CD4-positive, CD25-positive, alpha-beta regulatory T cell (primary cell): ENCODE data around the gene THSD7A. TPM values are rescaled to one million over a fixed set of nuclear protein-coding genes. Genes with fewer than 3 reads are reported as not detected.

Experiments
- ATAC-seq, 2 donors: fragments of 150-1000 bp; cut with Tn5 transposase; one replicate each; pipeline ENCODE4 v1.10.0; 2021; ENCODE audit warnings: low read depth in 2 of 2, moderate number of reproducible peaks in 2 of 2, moderate library complexity in 1 of 2
- DNase-seq, 3 donors: peaks; one replicate each; pipeline versions ENCODE4 v3.0.0 to v3.0.0-alpha.2; 2012 to 2022; ENCODE audit warnings: mixed read lengths in 1 of 3
- H3K27ac ChIP-seq: one replicate; pipeline ENCODE4 v1.7.0; 2013; ENCODE audit warnings: mild to moderate bottlenecking, low read length; ENCODE audit not compliant: insufficient read depth, poor library complexity, severe bottlenecking
- H3K27me3 ChIP-seq: one replicate; pipeline ENCODE4 v1.7.0; 2013; ENCODE audit warnings: low read length; ENCODE audit not compliant: control insufficient read depth, insufficient read depth
- H3K36me3 ChIP-seq: one replicate; pipeline ENCODE4 v1.7.0; 2013; ENCODE audit warnings: mild to moderate bottlenecking, low read length, moderate library complexity; ENCODE audit not compliant: control insufficient read depth, insufficient read depth
- H3K4me1 ChIP-seq: 2 replicates; pipeline ENCODE4 v1.7.0; 2013; ENCODE audit warnings: mild to moderate bottlenecking, low read length; ENCODE audit not compliant: insufficient read depth, control insufficient read depth, poor library complexity, severe bottlenecking
- H3K4me3 ChIP-seq: one replicate; pipeline ENCODE4 v1.7.0; 2013; ENCODE audit warnings: low read depth, mild to moderate bottlenecking, low read length, moderate library complexity
- H3K9me3 ChIP-seq, 2 experiments: 1 replicate in 1 of 2; 2 replicates in 1 of 2; pipeline ENCODE4 v1.7.0; 2013; ENCODE audit warnings: low read length in 2 of 2, mild to moderate bottlenecking in 1 of 2, moderate library complexity in 1 of 2; ENCODE audit not compliant: control insufficient read depth in 2 of 2
- H3K27ac Mint-ChIP-seq, 3 donors: one replicate each; pipeline ENCODE4 v1.8.0; 2020 to 2022; ENCODE audit warnings: mild to moderate bottlenecking in 3 of 3, mixed read lengths in 3 of 3, moderate library complexity in 2 of 3
- H3K27me3 Mint-ChIP-seq: one replicate; pipeline ENCODE4 v1.8.0; 2022; ENCODE audit warnings: mild to moderate bottlenecking, mixed read lengths
- H3K36me3 Mint-ChIP-seq: one replicate; pipeline ENCODE4 v1.8.0; 2020; ENCODE audit warnings: mixed read lengths
- H3K4me1 Mint-ChIP-seq, 4 donors: one replicate each; pipeline ENCODE4 v1.8.0; 2020 to 2022; ENCODE audit warnings: mixed read lengths in 4 of 4, mild to moderate bottlenecking in 1 of 4
- H3K4me3 Mint-ChIP-seq, 4 donors: one replicate each; pipeline ENCODE4 v1.8.0; 2020 to 2022; ENCODE audit warnings: mild to moderate bottlenecking in 4 of 4, mixed read lengths in 4 of 4, moderate library complexity in 3 of 4
- H3K9me3 Mint-ChIP-seq, 7 donors: one replicate each; pipeline ENCODE4 v1.8.0; 2020 to 2022; ENCODE audit warnings: mixed read lengths in 7 of 7, mild to moderate bottlenecking in 3 of 7, moderate library complexity in 2 of 7
- polyA plus RNA-seq, 4 donors: library from polyadenylated mRNA; unstranded; fragments of 300-500 nt; fragmentation: Illumina TruSeq; gene quantifications; one replicate each; pipeline ENCODE4 v1.2.3, GENCODE V29; 2021
- total RNA-seq: library from RNA; stranded (reverse); gene quantifications from one replicate; pipeline ENCODE4 v1.2.3, GENCODE V29; 2022

THSD7A gene
- total and polyA plus RNA-seq, 5 donors from 2014 or later = 0.02 TPM; not detected in 4

DNA sequence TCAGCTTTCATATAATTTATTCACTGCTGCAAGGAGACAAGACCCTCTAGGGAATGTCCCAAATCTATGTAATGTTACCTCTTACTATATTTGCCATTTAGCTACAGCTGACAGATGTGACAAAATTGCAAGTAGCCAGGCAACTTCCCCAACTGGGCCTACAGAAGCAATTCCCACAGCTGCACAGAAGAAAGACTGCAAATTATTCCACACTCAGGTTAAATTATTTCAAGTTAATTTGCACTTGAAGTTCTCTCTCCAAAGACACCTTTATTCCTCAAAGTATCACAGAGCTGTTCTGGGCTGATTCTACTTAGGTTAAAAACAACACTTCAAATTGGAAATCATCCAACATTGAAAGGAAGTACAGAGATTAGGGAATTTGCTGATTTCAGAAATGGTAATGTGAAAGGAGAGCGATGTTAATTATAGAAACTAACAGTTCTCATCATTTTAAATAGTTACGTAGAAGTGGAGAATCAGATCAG is 133.6 kb downstream of the THSD7A start:
- no peaks in the 10 kb centered on the region for H3K36me3 ChIP-seq
- H3K4me1 Mint-ChIP-seq = no peaks in the 10 kb centered on the region
- no peak overlapping the region for H3K4me3 ChIP-seq
- no peaks in the 10 kb centered on the region for H3K36me3 Mint-ChIP-seq
- no peaks in the 10 kb centered on the region for H3K4me1 ChIP-seq
- no peak overlapping the region for H3K27ac Mint-ChIP-seq
- H3K4me3 Mint-ChIP-seq = no peak overlapping the region
- DNase-seq = no peak
- ATAC-seq = no peak
- peaks cover 0 to 3% (median 2%) of the 10 kb centered on the region in 7 donors for H3K9me3 Mint-ChIP-seq
- H3K27me3 ChIP-seq = no peaks in the 10 kb centered on the region
- no peaks in the 10 kb centered on the region for H3K27me3 Mint-ChIP-seq
- no peak overlapping the region for H3K27ac ChIP-seq
- H3K9me3 ChIP-seq = no peaks in the 10 kb centered on the region

DNA sequence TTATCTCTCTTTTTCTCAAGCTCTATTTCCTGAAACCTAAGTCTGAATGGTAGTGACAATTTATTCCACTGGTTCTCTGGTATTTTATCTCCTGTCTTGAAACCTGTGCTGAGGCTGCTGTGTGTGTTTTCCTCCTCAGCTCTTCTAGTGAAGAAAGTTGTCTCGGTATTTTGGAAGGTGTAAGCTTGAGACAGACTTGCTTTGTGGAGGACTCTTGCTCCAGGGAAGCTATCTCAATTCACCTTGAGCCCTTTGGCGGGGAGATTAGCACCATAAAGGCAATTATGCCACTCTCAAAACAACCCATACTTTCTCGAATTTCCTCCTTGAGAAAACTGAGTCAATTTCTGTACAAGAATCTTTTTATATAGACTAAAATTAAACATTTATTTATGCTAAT is 141.6 kb downstream of the THSD7A start:
- no peaks in the 10 kb centered on the region for H3K4me1 Mint-ChIP-seq
- H3K36me3 ChIP-seq = no peaks in the 10 kb centered on the region
- no peak overlapping the region for H3K4me3 ChIP-seq
- no peak overlapping the region for H3K27ac Mint-ChIP-seq
- H3K27ac ChIP-seq = no peak overlapping the region
- H3K36me3 Mint-ChIP-seq = no peaks in the 10 kb centered on the region
- peaks cover 0 to 7% (median 2%) of the 10 kb centered on the region in 7 donors for H3K9me3 Mint-ChIP-seq
- no peak overlapping the region for H3K4me3 Mint-ChIP-seq
- H3K9me3 ChIP-seq = no peaks in the 10 kb centered on the region
- H3K4me1 ChIP-seq = no peaks in the 10 kb centered on the region
- ATAC-seq (no peak), DNase-seq (no peak)
- no peaks in the 10 kb centered on the region for H3K27me3 Mint-ChIP-seq
- no peaks in the 10 kb centered on the region for H3K27me3 ChIP-seq

DNA sequence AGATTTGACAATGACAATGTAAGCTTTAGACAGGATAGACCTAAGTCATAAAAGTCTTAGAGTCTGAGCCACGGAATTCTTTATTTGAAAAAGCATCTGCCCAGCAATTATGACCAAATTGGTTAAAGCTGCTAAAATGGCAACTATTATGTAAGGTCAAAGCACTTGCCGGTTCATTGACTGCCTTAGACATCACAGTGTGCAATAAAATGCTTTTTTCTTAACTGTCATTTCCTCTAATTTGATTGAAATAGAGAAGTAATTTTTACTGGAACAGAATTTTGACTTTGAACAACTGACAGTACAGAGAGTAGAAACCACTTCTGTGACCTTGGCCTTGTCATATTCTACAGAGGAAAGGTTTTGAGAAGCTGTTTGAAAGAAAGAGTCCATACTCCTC is 142.9 kb downstream of the THSD7A start:
- Mint-ChIP-seq H3K9me3 (peaks cover 0 to 13% (median 4%) of the 10 kb centered on the region in 7 donors), H3K27ac (no peak overlapping the region), H3K4me3 (no peak overlapping the region), H3K36me3 (no peaks in the 10 kb centered on the region), H3K27me3 (no peaks in the 10 kb centered on the region), H3K4me1 (no peaks in the 10 kb centered on the region)
- H3K36me3 ChIP-seq = no peaks in the 10 kb centered on the region
- DNase-seq (no peak), ATAC-seq (no peak)
- H3K27me3 ChIP-seq = no peaks in the 10 kb centered on the region
- H3K4me1 ChIP-seq = no peaks in the 10 kb centered on the region
- H3K27ac ChIP-seq = no peak overlapping the region
- no peak overlapping the region for H3K4me3 ChIP-seq
- no peaks in the 10 kb centered on the region for H3K9me3 ChIP-seq

DNA sequence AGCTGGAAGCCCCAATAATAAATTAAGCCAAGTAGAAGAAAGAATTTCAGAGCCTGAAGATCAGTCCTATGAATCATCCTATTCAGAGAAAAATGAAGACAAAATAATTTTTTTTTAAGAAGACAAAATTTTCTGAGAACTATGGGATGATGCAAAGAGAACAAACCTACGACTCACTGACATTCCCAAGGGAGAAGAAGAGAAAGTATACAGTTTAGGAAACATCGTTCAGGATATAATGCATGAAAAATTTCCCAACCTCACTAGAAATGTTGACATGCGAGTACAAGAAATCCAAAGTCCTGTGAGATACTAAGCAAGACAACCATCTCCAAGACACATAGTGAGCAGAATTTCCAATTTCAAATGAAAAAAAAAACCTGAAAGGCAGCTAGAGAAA is 150.5 kb downstream of the THSD7A start:
- H3K9me3 Mint-ChIP-seq = peaks cover 7 to 34% (median 15%) of the 10 kb centered on the region in 7 donors
- Histone ChIP-seq H3K4me3 (no peak overlapping the region), H3K4me1 (no peaks in the 10 kb centered on the region), H3K27me3 (no peaks in the 10 kb centered on the region), H3K27ac (no peak overlapping the region), H3K36me3 (no peaks in the 10 kb centered on the region), H3K9me3 (no peaks in the 10 kb centered on the region)
- no peak for DNase-seq
- H3K27ac Mint-ChIP-seq = no peak overlapping the region
- no peak for ATAC-seq
- H3K27me3 Mint-ChIP-seq = no peaks in the 10 kb centered on the region
- H3K36me3 Mint-ChIP-seq = no peaks in the 10 kb centered on the region
- no peaks in the 10 kb centered on the region for H3K4me1 Mint-ChIP-seq
- H3K4me3 Mint-ChIP-seq = no peak overlapping the region

DNA sequence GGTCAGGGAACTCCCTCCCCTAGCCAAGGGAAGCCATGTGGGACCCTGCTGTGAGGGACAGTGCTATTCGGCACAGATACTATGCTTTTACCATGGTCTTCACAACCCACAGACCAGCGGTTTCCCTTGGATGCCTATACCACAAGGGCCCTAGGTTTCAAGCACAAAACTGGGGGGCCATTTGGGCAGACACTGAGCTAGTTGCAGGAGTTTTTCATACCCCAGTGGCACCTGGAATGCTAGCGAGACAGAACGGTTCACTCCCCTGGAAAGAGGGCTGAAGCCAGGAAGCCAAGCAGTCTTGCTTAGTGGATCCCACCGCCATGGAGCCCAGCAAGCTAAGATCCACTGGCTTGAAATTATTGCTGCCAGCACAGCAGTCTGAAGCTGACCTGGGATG is 156.8 kb downstream of the THSD7A start:
- no peak for DNase-seq
- Histone ChIP-seq H3K9me3 (peaks cover 0 to 9% of the 10 kb centered on the region in 2 experiments), H3K4me3 (no peak overlapping the region), H3K36me3 (no peaks in the 10 kb centered on the region), H3K27me3 (no peaks in the 10 kb centered on the region), H3K4me1 (no peaks in the 10 kb centered on the region), H3K27ac (no peak overlapping the region)
- Mint-ChIP-seq H3K4me1 (no peaks in the 10 kb centered on the region), H3K27me3 (no peaks in the 10 kb centered on the region), H3K36me3 (no peaks in the 10 kb centered on the region), H3K4me3 (no peak overlapping the region), H3K27ac (no peak overlapping the region), H3K9me3 (peaks cover 4 to 28% (median 9%) of the 10 kb centered on the region in 7 donors)
- no peak for ATAC-seq

DNA sequence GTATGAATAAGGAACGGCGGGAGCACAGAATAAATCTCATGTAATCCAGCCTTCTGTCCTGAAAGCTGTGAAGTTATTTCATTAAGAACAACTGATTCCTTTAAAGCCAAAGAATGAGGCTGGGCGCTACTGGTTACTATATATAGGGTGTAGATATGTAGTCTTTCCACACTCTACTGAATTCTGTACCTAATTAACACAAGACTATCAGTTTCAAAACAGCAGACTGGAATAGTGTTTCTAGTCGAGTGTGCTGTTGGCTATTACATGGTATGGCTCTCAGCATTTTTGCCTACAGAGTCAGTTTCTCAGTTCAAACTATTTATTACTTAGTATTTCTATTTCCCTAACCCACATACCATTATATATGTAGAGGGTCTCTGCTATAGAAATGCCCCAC is 163.3 kb downstream of the THSD7A start:
- H3K27me3 Mint-ChIP-seq = no peaks in the 10 kb centered on the region
- H3K4me1 Mint-ChIP-seq = no peaks in the 10 kb centered on the region
- ATAC-seq = no peak
- no peak overlapping the region for H3K4me3 ChIP-seq
- H3K9me3 ChIP-seq = peaks cover 0 to 4% of the 10 kb centered on the region in 2 experiments
- H3K4me1 ChIP-seq = no peaks in the 10 kb centered on the region
- no peak for DNase-seq
- H3K9me3 Mint-ChIP-seq = peaks cover 0 to 5% (median 0%) of the 10 kb centered on the region in 7 donors
- no peaks in the 10 kb centered on the region for H3K36me3 Mint-ChIP-seq
- no peak overlapping the region for H3K27ac Mint-ChIP-seq
- no peaks in the 10 kb centered on the region for H3K36me3 ChIP-seq
- H3K27ac ChIP-seq = no peak overlapping the region
- no peaks in the 10 kb centered on the region for H3K27me3 ChIP-seq
- H3K4me3 Mint-ChIP-seq = no peak overlapping the region

DNA sequence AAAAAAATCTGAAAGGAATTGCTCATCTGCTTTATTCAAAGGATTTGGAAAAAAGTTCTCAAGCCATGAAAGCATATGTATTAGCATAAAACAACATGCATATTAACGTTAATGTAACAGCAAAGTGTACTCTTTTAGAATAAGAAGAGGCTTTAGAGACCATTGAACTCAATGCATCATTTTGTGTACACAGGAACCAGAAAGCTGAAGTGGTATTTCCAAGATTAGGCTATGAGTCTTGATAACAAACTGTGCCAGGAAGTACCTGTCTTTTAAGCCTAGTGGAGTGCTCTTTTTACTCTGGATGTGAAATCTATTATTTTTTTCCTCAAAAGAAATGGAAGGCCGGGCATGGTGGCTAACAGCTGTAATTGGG is 164.2 kb downstream of the THSD7A start:
- Mint-ChIP-seq H3K27me3 (no peaks in the 10 kb centered on the region), H3K9me3 (peaks cover 0 to 5% (median 0%) of the 10 kb centered on the region in 7 donors), H3K4me3 (no peak overlapping the region), H3K27ac (no peak overlapping the region), H3K36me3 (no peaks in the 10 kb centered on the region), H3K4me1 (no peaks in the 10 kb centered on the region)
- H3K27ac ChIP-seq = no peak overlapping the region
- no peaks in the 10 kb centered on the region for H3K36me3 ChIP-seq
- H3K27me3 ChIP-seq = no peaks in the 10 kb centered on the region
- ATAC-seq (no peak), DNase-seq (no peak)
- H3K4me3 ChIP-seq = no peak overlapping the region
- H3K4me1 ChIP-seq = no peaks in the 10 kb centered on the region
- no peaks in the 10 kb centered on the region for H3K9me3 ChIP-seq

DNA sequence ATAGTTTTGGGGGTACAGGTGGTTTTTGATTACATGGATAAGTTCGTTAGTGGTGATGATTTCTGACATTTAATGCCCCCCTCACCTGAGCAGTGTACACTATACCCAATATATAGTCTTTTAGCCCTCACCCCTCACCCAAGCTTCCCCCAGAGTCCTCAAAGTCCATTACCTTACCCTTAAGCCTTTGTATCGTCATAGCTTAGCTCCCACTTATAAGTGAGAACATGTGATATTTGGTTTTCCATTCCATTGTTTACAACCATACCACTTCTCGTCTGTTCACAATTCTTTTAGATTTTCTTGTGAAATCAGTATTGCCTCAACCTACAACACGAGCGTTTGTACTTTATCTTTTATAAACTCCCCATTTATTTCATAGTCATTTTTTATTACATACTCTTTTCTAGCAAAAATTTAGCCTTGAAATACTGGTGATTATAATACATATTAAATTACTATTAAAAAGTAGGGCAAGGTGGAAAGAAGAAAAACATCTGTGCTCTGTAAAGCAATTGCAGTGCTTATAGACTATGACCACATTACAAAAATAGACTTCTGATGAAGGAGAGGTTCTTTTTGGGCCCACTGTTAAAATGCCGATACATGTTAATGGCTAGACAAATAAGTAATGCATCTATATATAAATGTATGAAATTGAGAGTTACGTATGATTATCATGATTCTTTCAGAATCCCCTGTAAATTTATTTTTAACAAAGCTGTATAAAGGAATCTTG is 164.8 kb downstream of the THSD7A start:
- H3K27me3 ChIP-seq = no peaks in the 10 kb centered on the region
- Mint-ChIP-seq H3K27me3 (no peaks in the 10 kb centered on the region), H3K27ac (no peak overlapping the region), H3K4me3 (no peak overlapping the region), H3K4me1 (no peaks in the 10 kb centered on the region), H3K36me3 (no peaks in the 10 kb centered on the region), H3K9me3 (peaks cover 0 to 5% (median 0%) of the 10 kb centered on the region in 7 donors)
- no peak overlapping the region for H3K4me3 ChIP-seq
- H3K4me1 ChIP-seq = no peaks in the 10 kb centered on the region
- ATAC-seq (no peak), DNase-seq (no peak)
- H3K27ac ChIP-seq = no peak overlapping the region
- H3K36me3 ChIP-seq = no peaks in the 10 kb centered on the region
- H3K9me3 ChIP-seq = no peaks in the 10 kb centered on the region
